HS-5 (cell line): ENCODE results near the gene TMCC1.
A peak's percentile ranks its signal among the peaks of the same experiment; 100 is the strongest.
"Not testable (repeated sequence)": the region's sequence is repeated elsewhere in the genome, so short reads cannot be mapped to it uniquely, and the experiment has no call there.

ENCODE experiments used
- DNase-seq: peaks from one replicate; pipeline ENCODE4 v3.0.0-alpha.2; 2012; ENCODE audit warnings: low read depth

Gene TMCC1

GRCh38 chr3:129835198-129835597, 58.3 kb downstream of the TMCC1 start:
- DNase-seq: no peak

DNA sequence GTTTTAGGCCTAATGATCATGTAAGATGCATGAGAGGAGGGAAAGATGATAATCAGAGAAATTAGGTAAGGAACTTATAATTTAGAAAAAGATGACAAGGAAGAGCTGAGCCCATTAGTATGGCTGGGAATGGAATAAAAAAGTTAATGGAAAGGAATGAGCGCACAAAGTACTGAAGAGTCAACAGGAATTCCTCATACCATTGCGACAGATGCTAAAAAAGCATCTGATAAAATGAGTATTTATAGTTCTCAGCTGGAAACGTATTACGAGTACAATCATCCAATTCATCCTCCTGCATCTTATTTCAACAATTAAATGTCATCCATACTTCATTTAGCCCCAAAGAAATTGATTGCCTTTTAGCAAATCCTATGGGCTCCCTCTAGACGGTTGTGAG, 58.9 kb downstream of the TMCC1 start:
- DNase-seq: no peak

GRCh38 chr3:129831942-129832341, 61.6 kb downstream of the TMCC1 start:
- not testable (repeated sequence) for DNase-seq

GRCh38 chr3:129831503-129831902, 62.0 kb downstream of the TMCC1 start:
- no peak for DNase-seq

DNA sequence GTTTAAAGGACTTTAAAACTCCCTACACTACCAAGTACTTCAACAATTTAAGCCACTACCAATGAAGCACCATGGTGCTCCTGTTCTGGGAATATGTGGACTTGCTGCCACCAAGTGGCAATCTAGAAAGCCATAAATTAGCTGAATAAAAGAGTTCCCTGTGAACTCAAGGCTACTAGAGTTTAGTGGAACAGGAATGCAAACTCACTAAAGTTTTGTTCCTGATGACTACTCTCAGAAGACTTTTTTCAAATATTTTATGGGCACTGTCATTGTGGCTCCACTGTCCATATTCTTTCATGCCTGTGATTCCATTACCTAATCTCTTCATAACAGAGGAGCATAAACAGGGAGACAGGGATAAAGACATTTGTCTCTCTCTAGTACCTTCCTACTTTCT, 63.9 kb downstream of the TMCC1 start:
- DNase-seq: peak; percentile 85

GRCh38 chr3:129827765-129828164, 65.7 kb downstream of the TMCC1 start:
- no peak for DNase-seq

DNA sequence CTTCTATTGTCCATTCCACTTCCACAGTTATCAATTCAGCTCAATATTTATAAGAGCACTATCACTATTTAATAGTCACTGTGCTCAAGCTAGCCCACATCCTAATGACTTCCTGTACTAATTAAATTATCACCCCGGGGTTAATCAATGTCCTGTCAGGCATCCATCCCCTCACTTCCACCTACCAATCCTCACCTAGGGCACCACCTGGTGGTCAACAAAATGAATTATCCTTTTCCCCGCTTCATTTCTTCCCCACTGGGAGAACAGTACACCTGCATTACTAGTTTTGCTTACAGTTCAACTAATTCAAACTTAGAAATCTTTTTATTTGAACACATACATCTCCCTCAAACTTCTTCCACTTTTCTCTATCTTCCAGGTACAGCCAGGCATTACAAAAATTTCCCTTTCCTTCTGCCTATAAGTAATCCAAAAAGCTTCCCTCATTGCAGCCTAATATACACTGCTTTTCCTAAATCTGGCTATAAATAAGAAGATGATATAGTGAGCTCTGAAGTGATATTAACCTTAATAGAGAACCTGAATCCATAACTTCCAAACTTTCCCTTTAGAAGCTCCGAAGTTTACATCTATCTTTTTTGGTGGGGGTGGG, 68.5 kb downstream of the TMCC1 start:
- peak; percentile 20 for DNase-seq

DNA sequence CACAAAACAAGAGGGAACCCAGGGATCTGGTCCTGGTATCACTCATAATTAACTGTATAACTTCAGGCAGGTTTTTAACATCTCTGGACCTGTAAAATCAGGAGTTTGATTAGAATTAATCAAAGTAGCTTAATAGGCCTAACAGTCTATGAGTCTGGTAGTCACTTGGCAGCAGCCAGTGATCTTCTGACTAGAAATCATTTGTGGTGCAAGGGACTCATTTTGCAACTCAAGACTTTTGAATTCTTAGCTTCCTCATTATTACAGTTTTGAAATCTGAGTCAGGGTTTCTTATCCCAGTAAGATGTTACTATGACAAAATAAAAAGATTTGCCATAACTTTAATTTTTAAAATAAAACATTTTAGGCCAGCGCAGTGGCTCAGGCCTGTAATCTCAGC, 70.8 kb downstream of the TMCC1 start:
- no peak for DNase-seq

- DNase-seq: no peak
Measured at GRCh38 chr3:129822241-129822640, 71.3 kb downstream of the TMCC1 start.

GRCh38 chr3:129820587-129820986, 72.9 kb downstream of the TMCC1 start:
- no peak for DNase-seq

GRCh38 chr3:129812589-129812988, 80.9 kb downstream of the TMCC1 start:
- no peak for DNase-seq

- DNase-seq: no peak
Measured at GRCh38 chr3:129809297-129809696, 84.2 kb downstream of the TMCC1 start.

DNA sequence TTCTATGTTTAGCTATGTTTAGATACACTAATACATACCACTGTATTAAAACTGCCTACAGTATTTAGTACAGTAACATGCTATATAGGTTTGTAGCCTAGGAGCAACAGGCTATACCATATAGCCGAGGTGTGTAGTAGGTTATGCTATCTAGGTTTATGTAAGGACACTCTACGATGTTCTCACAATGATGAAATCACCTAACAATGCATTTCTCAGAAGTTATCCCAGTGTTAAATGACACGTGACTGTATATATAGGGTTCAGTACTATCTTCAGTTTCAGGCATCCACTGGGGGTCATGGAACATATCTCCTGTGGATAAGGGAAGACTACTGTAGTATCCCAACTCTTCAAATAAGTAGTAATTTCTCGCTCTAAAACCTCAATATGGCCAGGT, 97.4 kb downstream of the TMCC1 start:
- no peak for DNase-seq

DNA sequence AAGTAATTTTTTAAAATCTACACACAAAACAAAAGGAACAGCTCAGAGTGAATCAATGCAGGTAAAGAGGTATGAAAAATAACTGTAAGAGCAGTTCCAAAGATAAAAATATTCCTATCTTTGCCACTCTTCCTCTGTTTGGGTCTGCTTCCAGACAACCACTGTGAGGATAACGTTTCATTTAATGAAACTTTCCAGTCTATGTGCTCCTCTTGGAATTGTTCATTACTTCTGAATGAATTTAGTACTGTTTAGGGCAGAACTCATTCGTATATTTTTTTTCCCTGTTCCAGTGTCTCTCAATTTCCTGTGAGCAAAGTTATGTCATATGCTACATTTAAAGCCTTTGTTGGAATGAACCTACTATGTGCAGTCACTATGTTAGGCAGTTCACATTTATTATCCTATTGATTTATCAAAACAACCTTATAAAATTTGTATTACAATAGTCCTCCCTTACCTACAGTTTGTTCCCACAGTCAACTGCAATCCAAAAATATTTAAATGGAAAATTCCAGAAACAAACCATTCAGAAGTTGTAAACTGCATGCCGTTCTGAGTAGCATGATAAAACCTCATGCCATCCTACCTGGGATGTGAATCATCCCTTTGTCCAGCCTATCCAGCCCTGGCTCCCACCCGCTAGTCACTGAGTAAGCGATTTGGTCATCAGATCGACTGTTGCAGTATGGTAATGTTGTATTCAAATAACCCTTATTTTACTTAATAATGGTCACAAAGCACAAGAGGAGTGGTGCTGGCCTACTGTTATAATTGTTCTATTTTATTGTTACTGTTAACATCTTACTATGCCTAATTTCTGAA, 98.1 kb downstream of the TMCC1 start:
- peak; percentile 22 for DNase-seq

- no peak for DNase-seq
Measured at GRCh38 chr3:129794311-129795185, 99.0 kb downstream of the TMCC1 start.

DNA sequence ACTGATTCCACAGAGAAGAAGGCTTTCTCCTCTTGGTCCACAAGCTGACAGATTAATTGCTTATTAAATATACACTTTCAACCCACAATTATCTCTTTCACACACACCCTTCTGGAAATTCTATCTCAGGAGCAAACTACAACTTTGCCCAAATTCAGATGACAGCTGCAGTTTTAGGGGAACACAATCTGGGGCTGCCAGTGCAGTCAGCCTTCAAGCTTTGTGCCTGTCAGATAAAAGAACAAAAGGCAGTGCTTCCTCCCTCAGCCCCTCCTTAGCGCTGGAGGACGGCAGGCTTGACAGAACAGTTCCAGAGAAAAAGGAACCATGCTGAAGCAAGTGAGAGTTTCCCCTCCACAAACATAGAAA, 99.6 kb downstream of the TMCC1 start:
- no peak for DNase-seq

- no peak for DNase-seq
Measured at GRCh38 chr3:129793319-129793718, 100.2 kb downstream of the TMCC1 start.

GRCh38 chr3:129783470-129783869, 110.0 kb downstream of the TMCC1 start:
- no peak for DNase-seq

- no peak for DNase-seq
Measured at GRCh38 chr3:129778871-129779270, 114.6 kb downstream of the TMCC1 start.

DNA sequence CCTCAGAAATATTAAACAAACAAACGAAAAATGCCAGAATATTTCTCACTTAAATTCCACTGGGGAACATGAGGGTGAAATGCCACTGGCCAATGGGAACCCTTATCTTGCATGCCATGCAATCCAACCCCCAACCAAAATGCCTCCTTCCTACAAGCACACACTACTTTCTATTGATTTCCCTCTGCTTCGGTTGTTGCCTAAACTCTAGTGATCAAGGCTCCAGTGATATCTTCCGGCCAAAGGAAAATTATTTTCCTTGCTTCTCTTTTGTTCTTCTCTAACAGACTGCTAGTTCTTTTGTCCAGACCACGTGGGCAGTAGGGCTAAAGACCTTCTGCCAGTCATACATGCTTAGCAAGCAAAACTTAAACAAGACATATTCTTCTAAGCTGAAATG, 115.7 kb downstream of the TMCC1 start:
- DNase-seq: no peak

- DNase-seq: no peak
Measured at GRCh38 chr3:129775870-129776269, 117.6 kb downstream of the TMCC1 start.

DNA sequence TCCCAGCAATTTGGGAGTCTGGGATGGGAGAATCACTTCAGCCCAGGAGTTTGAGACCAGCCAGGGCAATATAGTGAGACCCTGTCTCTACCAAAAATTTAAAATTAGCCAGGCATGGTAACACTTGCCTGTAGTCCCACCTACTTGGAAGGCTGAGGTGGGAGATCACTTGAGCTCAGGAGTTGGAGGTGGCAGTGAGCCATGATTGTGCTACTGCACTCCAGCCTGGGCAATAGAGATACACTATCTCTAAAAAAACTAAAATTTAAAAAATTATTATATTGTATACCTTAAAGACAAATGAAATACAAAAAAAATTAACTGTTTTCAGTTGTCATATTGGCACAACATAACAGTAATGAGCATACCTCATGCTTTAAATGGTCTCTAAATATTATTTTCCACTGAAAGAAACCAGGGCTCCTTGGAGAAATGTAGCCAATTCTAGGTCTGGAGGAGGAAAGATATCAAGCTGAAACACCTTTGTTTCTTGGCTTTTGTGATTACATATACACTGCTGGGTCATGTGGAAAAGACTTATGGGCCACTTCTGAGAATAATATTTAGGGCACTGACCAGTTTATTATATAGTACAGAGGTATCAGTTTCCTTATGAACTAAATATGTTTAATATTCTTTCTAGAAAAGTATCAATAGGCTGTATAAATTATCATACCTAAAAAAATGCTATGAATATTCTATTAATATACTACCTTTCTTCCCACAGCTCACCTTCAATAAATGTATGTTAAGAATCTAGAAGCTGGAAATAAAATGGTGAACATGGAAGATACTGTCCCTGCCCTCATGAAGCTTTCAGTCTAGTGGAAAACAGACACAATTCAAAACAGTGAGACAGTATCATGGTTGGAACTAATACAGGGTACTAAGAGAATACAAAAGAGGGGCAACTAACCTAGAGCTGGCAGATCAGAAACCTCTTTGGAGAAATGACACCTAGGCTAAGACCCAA, 119.5 kb downstream of the TMCC1 start:
- DNase-seq: no peak
